NB4 (cell line): ENCODE data around the gene FAM120A.

Experiments used
- CTCF ChIP-seq: IDR thresholded peaks from one replicate; pipeline ENCODE4 v1.5.1; 2012; ENCODE audit warnings: low read depth, low read length
- MYC ChIP-seq: IDR thresholded peaks from 2 replicates; pipeline ENCODE4 v1.6.1; 2011; ENCODE audit warnings: low read depth, low read length
- POLR2A ChIP-seq: IDR thresholded peaks from 2 replicates; pipeline ENCODE4 v1.6.1; 2011; ENCODE audit warnings: mild to moderate bottlenecking; ENCODE audit not compliant: insufficient read length; ENCODE audit errors: extremely low read depth

GRCh38 chr9:93568169-93568568 is 116.7 kb downstream of the FAM120A start:
- no peak for TF ChIP-seq MYC
- TF ChIP-seq CTCF: no peak
- no peak for TF ChIP-seq POLR2A
